Kidney (tissue), 14 donors: ENCODE results near the gene SYPL2. TPM values are rescaled to one million over a fixed set of nuclear protein-coding genes. Genes with fewer than 3 reads are reported as not detected.
A peak's percentile ranks its signal among the peaks of the same experiment; 100 is the strongest.

Experiments
- DNase-seq, 5 donors: peaks; one replicate each; pipeline ENCODE4 v3.0.0-alpha.2; 2013 to 2020
- FAIRE-seq: peaks from 2 replicates; lab custom pipeline; 2012; peaks lifted over from hg19 to GRCh38; lab: Jason Lieb, UNC
- H3K27ac ChIP-seq, 2 donors: one replicate each; pipeline ENCODE4 v1.7.0; 2013; ENCODE audit warnings: low read depth in 2 of 2, low read length in 2 of 2, inconsistent platforms in 1 of 2
- H3K27me3 ChIP-seq: one replicate; pipeline ENCODE4 v1.7.1; 2013; ENCODE audit warnings: low read length, inconsistent platforms; ENCODE audit not compliant: control insufficient read depth, insufficient read depth
- H3K36me3 ChIP-seq, 3 donors: one replicate each; pipeline versions ENCODE4 v1.7.0 to v1.7.1; 2013; ENCODE audit warnings: low read length in 3 of 3, control low read depth in 1 of 3, inconsistent platforms in 1 of 3; ENCODE audit not compliant: insufficient read depth in 3 of 3, control insufficient read depth in 2 of 3
- H3K4me1 ChIP-seq, 3 donors: one replicate each; pipeline versions ENCODE4 v1.7.0 to v1.7.1; 2013; ENCODE audit warnings: low read length in 3 of 3, inconsistent platforms in 1 of 3, low read depth in 1 of 3; ENCODE audit not compliant: control insufficient read depth in 2 of 3, insufficient read depth in 2 of 3
- H3K4me3 ChIP-seq, 3 donors: one replicate each; pipeline versions ENCODE4 v1.7.0 to v1.8.1; 2013; ENCODE audit warnings: low read length in 3 of 3, control low read depth in 1 of 3, inconsistent platforms in 1 of 3
- H3K9ac ChIP-seq, 3 donors: one replicate each; pipeline versions ENCODE4 v1.7.0 to v1.7.1; 2013; ENCODE audit warnings: low read length in 3 of 3, control low read depth in 1 of 3, inconsistent platforms in 1 of 3
- H3K9me3 ChIP-seq, 3 donors: one replicate each; pipeline versions ENCODE4 v1.7.0 to v1.7.1; 2013; ENCODE audit warnings: low read length in 3 of 3, control low read depth in 1 of 3, inconsistent platforms in 1 of 3; ENCODE audit not compliant: control insufficient read depth in 2 of 3, insufficient read depth in 1 of 3
- CTCF ChIP-seq: IDR thresholded peaks from 3 replicates; pipeline ENCODE4 v1.5.1; 2012; ENCODE audit warnings: mild to moderate bottlenecking, moderate library complexity, borderline replicate concordance; ENCODE audit not compliant: insufficient read depth; ENCODE audit errors: extremely low read depth
- intact Hi-C: fragments of 100-400 bp; cut with DNase I; formaldehyde crosslinking; loops from one replicate; pipeline ENCODE4 v1.11.1; 2022
- polyA plus RNA-seq: library from polyadenylated mRNA; stranded (reverse); fragments of 350-450 nt; fragmentation: Illumina TruSeq; extraction: RNeasy Lipid Tissue Mini Kit (QIAGEN cat#74804); gene quantifications from one replicate; pipeline ENCODE4 v1.2.3, GENCODE V29; 2014; ENCODE audit warnings: low read depth, low replicate concordance; ENCODE audit not compliant: insufficient read depth
- total RNA-seq: library from RNA; stranded (reverse); fragmentation: NEBNext Ultra II Directional; extraction: Animal tissue kit (Norgen Biotek cat#: 25700); gene quantifications from one replicate; pipeline ENCODE4 v1.2.1, GENCODE V29; 2021
- donor health status: control.
- donor health status: control.
- donor health status: control.
- donor health status: control.
- donor health status: control.
- donor health status: DM: yes; HTN: yes; CAD: no.
- donor health status: Normal renal cell carcinoma (clear cell type).

The SYPL2 gene
- total and polyA plus RNA-seq, 2 donors from 2014 or later = 6.7 to 9.8 TPM

DNA sequence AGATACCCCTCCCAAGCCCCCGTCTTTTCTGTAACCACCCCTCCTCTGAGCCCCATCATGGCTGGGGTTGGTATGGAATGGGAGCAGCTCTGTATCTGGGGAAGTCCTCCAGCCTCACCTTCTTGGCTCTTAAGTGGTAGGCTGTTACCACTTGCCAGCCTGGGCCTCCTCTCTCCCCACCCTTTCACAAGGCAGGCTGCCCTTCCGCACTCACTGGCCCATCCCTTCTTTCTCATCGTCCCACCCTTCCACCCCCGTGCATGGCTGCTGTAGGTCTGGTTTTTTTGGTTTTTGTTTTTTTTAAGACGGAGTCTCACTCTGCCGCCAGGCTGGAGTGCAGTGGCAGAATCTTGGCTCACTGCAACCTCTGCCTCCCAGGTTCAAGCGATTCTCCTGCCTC lies 32.7 kb downstream of the SYPL2 start:
- Histone ChIP-seq H3K27ac (no peak overlapping the region), H3K9ac (no peak overlapping the region), H3K36me3 (peaks cover 0 to 16% (median 15%) of the 10 kb centered on the region in 3 donors), H3K27me3 (no peaks in the 10 kb centered on the region), H3K9me3 (no peaks in the 10 kb centered on the region), H3K4me1 (peaks cover 0 to 20% (median 4%) of the 10 kb centered on the region in 3 donors), H3K4me3 (no peak overlapping the region)
- no peak for TF ChIP-seq CTCF
- DNase-seq (no peak), FAIRE-seq (no peak)
- intact Hi-C loops = no loop called here

GRCh38 chr1:109499661-109500536 lies 33.6 kb downstream of the SYPL2 start:
- H3K9ac ChIP-seq = no peak overlapping the region
- intact Hi-C loops = no loop called here
- peak in 3 of 5 donors; percentile 41 to 62 (median 43) for DNase-seq
- no peaks in the 10 kb centered on the region for H3K27me3 ChIP-seq
- no peak overlapping the region for H3K4me3 ChIP-seq
- H3K36me3 ChIP-seq = peaks cover 0 to 16% (median 15%) of the 10 kb centered on the region in 3 donors
- peaks cover 0 to 17% (median 4%) of the 10 kb centered on the region in 3 donors for H3K4me1 ChIP-seq
- no peak for FAIRE-seq
- TF ChIP-seq CTCF = peak; percentile 32
- H3K27ac ChIP-seq = no peak overlapping the region
- no peaks in the 10 kb centered on the region for H3K9me3 ChIP-seq

GRCh38 chr1:109500941-109501381 lies 34.6 kb downstream of the SYPL2 start:
- no peak overlapping the region for H3K4me3 ChIP-seq
- no peak for TF ChIP-seq CTCF
- H3K27me3 ChIP-seq = no peaks in the 10 kb centered on the region
- H3K36me3 ChIP-seq = peaks cover 0 to 16% (median 13%) of the 10 kb centered on the region in 3 donors
- no peaks in the 10 kb centered on the region for H3K9me3 ChIP-seq
- DNase-seq = no peak
- no peak overlapping the region for H3K27ac ChIP-seq
- no peak overlapping the region for H3K9ac ChIP-seq
- intact Hi-C loops = no loop called here
- H3K4me1 ChIP-seq = peaks cover 0 to 14% (median 4%) of the 10 kb centered on the region in 3 donors
- FAIRE-seq = no peak
